Stimulated activated CD4-positive, alpha-beta T cell treated with anti-CD3 and anti-CD28 coated beads, TNF-alpha, amount 100 ng/mL, for 48 hours (primary cell): ENCODE measurements around the gene SEC14L5.

Experiments used
- DNase-seq, 3 donors: peaks; one replicate each; pipeline ENCODE4 v3.0.0-alpha.2; 2020; ENCODE audit warnings: low read depth in 3 of 3

SEC14L5 gene

GRCh38 chr16:4984174-4984990 is 26.3 kb downstream of the SEC14L5 start:
- DNase-seq, result no peak

- no peak for DNase-seq
Observed at GRCh38 chr16:4987250-4987579, 29.1 kb downstream of the SEC14L5 start.

GRCh38 chr16:4987580-4988374 is 29.6 kb downstream of the SEC14L5 start:
- no peak for DNase-seq

- DNase-seq, result no peak
Observed at GRCh38 chr16:4988647-4989046, 30.5 kb downstream of the SEC14L5 start.

- DNase-seq, result no peak
Observed at GRCh38 chr16:4989391-4990006, 31.4 kb downstream of the SEC14L5 start.

GRCh38 chr16:4990415-4990814 is 32.3 kb downstream of the SEC14L5 start:
- DNase-seq, result no peak

GRCh38 chr16:4991754-4992153 is 33.6 kb downstream of the SEC14L5 start:
- DNase-seq, result no peak

GRCh38 chr16:4994719-4995434 is 36.7 kb downstream of the SEC14L5 start:
- DNase-seq, result no peak

GRCh38 chr16:5000573-5001001 is 42.5 kb downstream of the SEC14L5 start:
- no peak for DNase-seq

GRCh38 chr16:5001571-5001970 is 43.4 kb downstream of the SEC14L5 start:
- DNase-seq, result no peak

GRCh38 chr16:5001986-5002385 is 43.9 kb downstream of the SEC14L5 start:
- DNase-seq, result no peak

- DNase-seq, result no peak
Observed at GRCh38 chr16:5002699-5003143, 44.6 kb downstream of the SEC14L5 start.

GRCh38 chr16:5003211-5003610 is 45.1 kb downstream of the SEC14L5 start:
- no peak for DNase-seq

GRCh38 chr16:5003828-5004227 is 45.7 kb downstream of the SEC14L5 start:
- DNase-seq, result no peak

GRCh38 chr16:5004311-5004710 is 46.2 kb downstream of the SEC14L5 start:
- no peak for DNase-seq

- no peak for DNase-seq
Observed at GRCh38 chr16:5005916-5006315, 47.8 kb downstream of the SEC14L5 start.

- DNase-seq, result no peak
Observed at GRCh38 chr16:5006348-5007193, 48.4 kb downstream of the SEC14L5 start.

- no peak for DNase-seq
Observed at GRCh38 chr16:5007256-5007655, 49.1 kb downstream of the SEC14L5 start.

GRCh38 chr16:5008311-5008731 is 50.2 kb downstream of the SEC14L5 start:
- no peak for DNase-seq

GRCh38 chr16:5010576-5011329 is 52.6 kb downstream of the SEC14L5 start:
- no peak for DNase-seq
